HG03457 (cell line): ENCODE results near the gene ATRN.
A peak's percentile ranks its signal among the peaks of the same experiment; 100 is the strongest.

Experiments used
- ATAC-seq: cut with Tn5 transposase; IDR thresholded peaks from one replicate; pipeline ENCODE4 v1.9.1; 2021; ENCODE audit warnings: moderate number of reproducible peaks; ENCODE audit not compliant: unreplicated experiment

Gene ATRN

DNA sequence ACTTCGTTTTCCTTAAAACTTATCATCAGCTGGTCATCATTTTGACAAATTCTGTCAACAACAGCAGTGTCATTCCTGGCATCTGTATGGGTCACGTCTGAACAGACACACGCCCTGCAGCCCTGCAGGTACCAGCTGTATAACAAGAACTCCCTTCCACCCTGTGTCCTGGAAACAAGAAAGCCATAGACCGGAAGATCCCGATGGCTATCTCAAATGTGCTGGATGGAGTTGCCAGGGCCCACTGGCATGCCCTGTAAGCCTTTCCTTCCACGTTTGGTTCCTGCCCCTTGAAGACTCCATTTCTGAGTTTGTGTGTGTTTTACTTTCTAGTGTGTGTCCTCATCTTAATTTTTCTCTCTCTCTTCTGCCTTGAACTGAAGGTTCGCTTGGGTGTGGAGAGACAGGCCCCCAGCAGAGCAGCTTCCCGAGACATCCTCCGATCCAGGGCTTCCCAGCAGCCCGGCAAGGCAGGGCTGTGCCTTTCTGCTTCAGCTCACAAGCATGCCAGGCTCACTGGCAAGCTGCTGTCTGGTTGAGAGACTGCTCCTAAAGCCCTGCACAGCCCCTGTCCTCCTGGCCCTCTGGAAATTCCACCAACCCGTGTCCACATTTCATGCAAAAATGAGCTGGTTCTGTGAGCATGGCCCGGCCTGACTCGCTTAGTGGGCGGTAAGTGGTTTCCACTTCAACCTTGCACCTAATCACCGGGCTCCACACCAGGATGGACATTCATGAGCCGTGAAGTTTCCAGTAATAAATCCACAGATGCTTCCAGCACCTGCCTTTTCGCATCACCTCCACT lies 183.7 kb downstream of the ATRN start:
- ATAC-seq = no peak

- no peak for ATAC-seq
These were observed 184.2 kb downstream of the ATRN start for GRCh38 chr20:3655131-3655405.

DNA sequence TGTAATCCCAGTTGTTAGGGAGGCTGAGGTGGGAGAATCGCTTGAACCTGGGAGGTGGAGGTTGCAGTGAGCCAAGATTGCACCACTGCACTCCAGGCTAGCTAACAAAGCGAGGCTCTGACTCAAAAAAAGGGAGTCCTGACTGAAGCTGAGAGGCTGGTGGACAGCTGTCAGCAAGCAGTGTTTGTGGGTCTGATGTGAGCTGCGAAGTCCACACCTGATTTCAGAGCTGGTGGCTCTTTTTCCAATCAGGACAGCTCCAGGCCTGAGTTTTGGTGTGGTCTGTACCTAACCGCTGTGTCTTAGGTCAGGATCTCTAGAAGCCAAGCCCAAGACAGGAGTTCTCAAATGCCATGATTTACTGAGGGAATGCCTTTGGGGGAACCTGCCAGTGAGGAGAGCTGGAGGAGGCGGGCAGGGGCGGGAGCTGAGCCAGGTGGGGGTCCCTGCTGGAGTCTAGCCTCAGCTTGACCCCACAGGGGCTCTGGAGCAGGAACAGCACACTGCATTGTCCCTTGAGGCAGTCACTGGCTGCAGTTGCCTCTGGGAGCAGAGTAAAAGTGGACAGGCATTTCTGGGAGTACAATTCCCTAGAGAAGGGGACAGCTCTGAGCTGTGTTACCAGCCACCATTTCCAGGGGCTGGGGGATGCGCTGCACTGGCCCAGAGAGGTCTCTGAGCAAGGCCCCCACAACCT lies 187.3 kb downstream of the ATRN start:
- no peak for ATAC-seq

GRCh38 chr20:3658716-3659491 lies 188.1 kb downstream of the ATRN start:
- peak; percentile 83 for ATAC-seq

DNA sequence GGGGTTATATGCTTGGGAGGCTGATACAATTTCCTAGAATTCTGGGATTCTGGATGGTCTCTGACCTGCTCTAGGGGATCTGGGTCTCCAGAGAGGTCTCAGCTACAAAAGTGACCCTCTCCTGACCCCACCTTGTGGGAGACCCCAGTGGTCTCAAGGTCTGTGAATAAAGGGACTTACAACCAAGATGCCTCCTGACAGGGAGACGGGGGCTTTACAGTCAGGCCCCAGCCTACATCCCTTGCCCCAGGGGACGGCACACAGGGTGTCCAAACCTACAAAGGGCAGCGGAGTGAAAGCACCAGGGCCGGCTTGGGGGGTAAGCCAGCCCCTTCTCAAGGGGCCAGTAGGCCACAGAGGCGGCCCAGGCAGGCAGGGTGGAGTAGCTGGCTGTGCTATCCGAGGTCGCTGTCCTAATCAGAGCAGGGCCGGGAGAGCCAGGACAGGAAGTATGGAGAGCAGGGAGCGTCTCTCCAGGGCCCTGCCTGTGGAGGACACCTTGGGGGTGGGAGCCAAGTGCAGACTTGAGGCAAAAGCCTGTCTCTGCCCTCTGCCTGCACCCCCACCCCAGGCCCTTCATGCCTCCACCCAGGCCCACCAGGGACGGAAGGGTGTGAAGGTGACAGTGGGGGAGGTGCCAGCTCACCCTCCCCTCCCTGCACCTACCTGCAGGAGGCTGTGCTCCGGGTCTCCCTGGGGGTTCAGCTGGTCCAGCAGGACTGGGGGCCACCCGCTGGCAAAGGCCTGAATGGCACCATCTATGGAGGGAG lies 188.9 kb downstream of the ATRN start:
- ATAC-seq = no peak

DNA sequence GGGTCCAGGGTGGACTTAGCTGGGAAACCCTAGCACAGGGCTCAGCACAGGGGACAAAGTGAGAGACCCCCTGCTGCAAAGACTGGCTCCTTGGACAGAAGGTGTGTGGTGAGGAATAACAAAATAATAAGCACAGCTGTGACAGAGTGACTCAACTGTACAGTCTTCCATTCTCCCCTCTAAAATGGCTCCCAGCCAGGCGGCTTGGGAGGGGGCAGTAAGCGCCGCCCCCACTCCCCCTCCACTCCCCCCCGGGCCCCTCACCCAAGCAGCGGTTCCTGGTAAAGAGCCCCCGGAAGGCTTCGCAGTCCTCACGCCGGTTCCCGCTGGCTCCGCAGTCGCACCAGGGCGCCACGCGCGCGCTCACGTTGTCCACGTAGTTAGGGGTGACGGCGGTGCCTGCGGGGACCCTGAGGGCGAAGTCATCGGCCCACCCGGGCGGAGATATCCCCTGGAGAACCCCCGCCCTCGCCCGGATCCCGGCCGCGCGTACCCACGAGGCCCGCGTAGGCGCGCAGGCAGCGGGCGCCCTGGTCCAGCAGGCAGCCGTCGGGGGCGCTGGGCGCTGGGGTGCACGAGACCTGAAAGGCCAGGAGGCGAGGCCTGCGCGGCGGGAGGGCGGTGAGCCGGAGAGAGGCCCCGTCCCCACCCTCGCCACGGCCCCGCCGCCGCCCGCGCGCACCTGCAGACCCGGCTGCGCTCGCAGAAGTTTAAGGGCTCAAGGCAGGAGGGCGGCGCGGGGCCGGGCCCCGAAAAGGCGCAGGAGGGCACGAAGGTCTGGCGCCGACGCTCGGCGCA lies 189.6 kb downstream of the ATRN start:
- no peak for ATAC-seq

- ATAC-seq = no peak
These were observed 190.4 kb downstream of the ATRN start for GRCh38 chr20:3661060-3661813.

DNA sequence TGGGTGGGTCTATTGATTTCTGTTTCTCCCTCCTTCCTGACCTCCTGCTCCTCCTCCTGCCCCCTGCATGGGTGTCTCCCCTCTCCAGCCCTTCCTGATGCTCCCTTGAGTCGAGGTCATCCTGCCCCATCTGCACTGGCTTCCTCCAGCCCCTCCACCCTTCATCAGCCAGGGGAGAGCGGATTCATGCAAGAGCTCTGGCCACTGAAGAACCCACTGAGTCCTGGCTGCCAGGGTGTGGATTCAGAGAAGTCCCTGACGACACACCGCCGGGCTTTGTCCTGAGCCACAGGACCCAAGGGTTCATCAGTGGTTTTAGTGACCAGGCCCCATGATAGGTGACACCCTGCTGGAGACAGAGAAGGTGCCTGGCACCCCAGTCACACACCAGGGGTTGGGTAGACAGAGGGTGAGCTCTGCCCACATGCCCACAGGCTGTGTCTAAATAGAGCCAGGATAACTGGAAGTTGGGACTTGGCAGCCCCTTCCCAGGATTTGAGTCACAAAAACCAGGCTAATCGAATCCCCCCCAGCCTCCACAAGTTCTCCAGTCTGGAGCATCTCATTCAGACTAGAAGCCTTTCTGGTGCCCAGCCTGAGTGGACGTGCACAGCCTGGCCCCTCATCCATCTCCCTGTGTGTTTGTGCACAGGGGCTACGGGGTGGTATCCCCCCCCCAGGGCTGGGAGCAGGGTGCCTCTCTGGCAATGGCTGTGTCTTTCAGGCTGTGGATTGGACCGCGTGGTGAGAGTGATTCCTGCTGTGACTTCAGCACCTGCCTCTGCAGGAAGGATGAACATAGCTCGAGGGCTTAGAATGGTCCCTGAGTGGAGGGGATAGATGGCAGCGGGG lies 191.2 kb downstream of the ATRN start:
- no peak for ATAC-seq

- ATAC-seq = no peak
These were observed 192.3 kb downstream of the ATRN start, which contains the start of gene GFRA4 for GRCh38 chr20:3663031-3663701. GFRA4 (minus strand) TSS chr20:3663399; CDS start chr20:3663399, 0 bp downstream.

- no peak for ATAC-seq
These were observed 193.0 kb downstream of the ATRN start for GRCh38 chr20:3663858-3664257.

- ATAC-seq = no peak
These were observed 196.7 kb downstream of the ATRN start for GRCh38 chr20:3667434-3668037.

- no peak for ATAC-seq
These were observed 199.0 kb downstream of the ATRN start for GRCh38 chr20:3669710-3670367.

- ATAC-seq = no peak
These were observed 199.7 kb downstream of the ATRN start for GRCh38 chr20:3670511-3670910.

GRCh38 chr20:3670945-3671344 lies 200.1 kb downstream of the ATRN start:
- ATAC-seq = no peak

GRCh38 chr20:3671986-3672546 lies 201.2 kb downstream of the ATRN start:
- no peak for ATAC-seq

- ATAC-seq = no peak
These were observed 201.8 kb downstream of the ATRN start for GRCh38 chr20:3672547-3673171.
